KOPT-K1 (cell line): ENCODE data around the gene IL12RB1.

Source experiments
- H3K27ac ChIP-seq: fragments of 200-600 bp; sonication (generic); 2 replicates; pipeline ENCODE4 v1.5.1; 2016; ENCODE audit warnings: antibody characterized with exemption, mild to moderate bottlenecking, low read depth, low read length; ENCODE audit not compliant: poor library complexity, severe bottlenecking
- H3K36me3 ChIP-seq: fragments of 200-600 bp; sonication (generic); 2 replicates; pipeline ENCODE4 v1.5.1; 2017; ENCODE audit warnings: antibody characterized with exemption, mild to moderate bottlenecking, low read length, moderate library complexity; ENCODE audit not compliant: insufficient read depth
- H3K9me3 ChIP-seq: fragments of 200-600 bp; sonication (generic); 2 replicates; pipeline ENCODE4 v1.5.1; 2017; ENCODE audit warnings: antibody characterized with exemption, low read length, mild to moderate bottlenecking; ENCODE audit not compliant: insufficient read depth, poor library complexity, severe bottlenecking

Gene IL12RB1

DNA sequence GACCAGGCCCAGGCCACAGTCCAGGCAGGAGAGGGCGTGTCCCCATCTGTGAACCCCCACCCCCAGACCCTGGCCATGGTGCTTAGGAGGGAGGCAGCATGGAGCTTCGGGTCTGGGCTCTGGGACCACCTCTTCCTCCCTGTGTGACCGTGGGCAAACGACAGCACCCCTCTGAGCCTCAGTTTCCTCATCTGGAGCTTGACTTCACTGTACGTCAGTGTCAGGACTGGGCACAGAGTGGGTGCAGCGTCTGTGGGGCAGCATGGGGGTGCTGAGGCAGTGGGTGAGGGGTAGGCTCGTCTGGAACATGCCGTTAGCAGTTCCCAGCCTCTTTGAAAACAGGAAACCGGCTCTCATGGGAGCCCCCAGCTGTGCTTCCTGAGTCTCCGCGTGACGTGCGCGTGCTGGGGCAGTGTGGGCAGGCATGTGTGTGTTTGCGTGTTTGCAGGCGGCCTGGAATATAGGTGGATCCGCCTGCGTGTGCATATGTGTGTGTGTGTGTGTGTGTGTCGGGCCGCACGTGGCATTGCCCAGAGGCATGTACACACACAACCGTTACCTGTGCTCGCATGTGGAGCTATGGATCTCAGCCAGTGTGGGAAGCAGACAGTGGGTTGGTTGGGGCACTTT lies 63.0 kb downstream of the IL12RB1 start:
- Histone ChIP-seq H3K36me3 (no peaks in the 10 kb centered on the region), H3K27ac (peak overlapping the region; percentile 92), H3K9me3 (no peaks in the 10 kb centered on the region)

DNA sequence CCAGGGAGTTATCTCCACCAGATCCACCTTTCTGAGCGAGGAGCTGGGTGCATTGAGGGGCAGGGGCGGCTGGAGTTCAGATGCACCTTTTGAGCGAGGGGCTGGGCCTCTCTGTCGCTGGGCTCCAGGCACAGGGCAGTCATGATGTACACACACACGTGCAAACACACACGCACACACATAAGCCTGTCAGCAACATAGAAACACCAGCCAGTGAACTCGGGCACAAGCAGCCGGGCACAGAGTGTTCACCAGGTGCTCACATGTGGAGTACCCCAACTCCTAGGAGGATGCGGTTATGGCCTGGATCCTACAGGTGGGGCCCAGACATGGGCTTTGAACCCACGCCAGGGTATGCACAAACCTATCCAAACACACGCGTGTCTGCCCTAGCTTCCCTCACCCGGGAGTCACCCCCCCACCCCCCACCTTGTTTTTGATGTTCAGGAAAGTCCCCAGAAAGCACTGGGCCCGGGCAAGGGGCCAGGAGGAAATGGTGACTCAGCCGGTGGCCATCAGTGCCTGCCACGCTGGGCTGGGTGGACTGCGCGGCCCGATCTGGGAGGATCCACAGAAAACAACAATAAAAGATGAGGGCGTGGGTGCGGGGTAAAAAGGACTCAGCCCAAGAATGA lies 65.5 kb downstream of the IL12RB1 start:
- Histone ChIP-seq H3K9me3 (no peaks in the 10 kb centered on the region), H3K27ac (peak overlapping the region; percentile 92), H3K36me3 (no peaks in the 10 kb centered on the region)

- Histone ChIP-seq H3K27ac (no peak overlapping the region), H3K36me3 (no peaks in the 10 kb centered on the region), H3K9me3 (no peaks in the 10 kb centered on the region)
Measured at GRCh38 chr19:18020212-18021085, 66.3 kb downstream of the IL12RB1 start.

- H3K27ac ChIP-seq, result no peak overlapping the region
- H3K9me3 ChIP-seq, result no peaks in the 10 kb centered on the region
- H3K36me3 ChIP-seq, result peaks cover 17% of the 10 kb centered on the region
Measured at GRCh38 chr19:18017275-18018083, 69.3 kb downstream of the IL12RB1 start.

DNA sequence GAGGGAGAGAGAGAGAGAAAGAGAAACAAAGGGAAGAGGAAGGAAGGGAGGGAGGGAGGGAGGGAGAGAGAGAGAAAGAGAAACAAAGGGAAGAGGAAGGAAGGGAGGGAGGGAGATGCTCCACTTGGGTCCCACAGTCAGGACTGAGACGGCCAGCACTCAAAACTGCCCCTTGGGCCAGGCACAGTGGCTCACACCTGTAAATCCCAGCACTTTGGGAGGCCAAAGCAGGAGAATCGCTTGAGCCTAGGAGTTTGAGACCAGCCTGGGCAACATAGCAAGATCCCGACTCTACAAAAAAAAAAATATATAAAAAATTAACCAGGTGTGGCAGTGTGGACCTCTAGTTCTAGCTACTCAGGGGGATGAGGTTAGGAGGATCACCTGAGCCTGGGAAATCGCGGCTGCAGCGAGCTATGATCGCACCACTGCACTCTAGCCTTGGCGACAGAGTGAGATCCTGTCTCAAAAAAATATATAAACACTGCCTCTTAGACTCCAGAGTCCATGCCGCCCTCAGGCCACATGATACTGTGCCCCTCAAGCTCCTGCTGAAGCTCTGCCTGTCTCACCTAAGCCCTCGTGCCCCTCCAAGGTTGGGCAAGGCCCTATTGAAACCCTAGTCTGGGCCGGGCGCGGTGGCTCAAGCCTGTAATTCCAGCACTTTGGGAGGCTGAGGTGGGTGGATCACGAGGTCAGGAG lies 70.4 kb downstream of the IL12RB1 start:
- Histone ChIP-seq H3K9me3 (no peaks in the 10 kb centered on the region), H3K36me3 (peaks cover 21% of the 10 kb centered on the region), H3K27ac (no peak overlapping the region)

DNA sequence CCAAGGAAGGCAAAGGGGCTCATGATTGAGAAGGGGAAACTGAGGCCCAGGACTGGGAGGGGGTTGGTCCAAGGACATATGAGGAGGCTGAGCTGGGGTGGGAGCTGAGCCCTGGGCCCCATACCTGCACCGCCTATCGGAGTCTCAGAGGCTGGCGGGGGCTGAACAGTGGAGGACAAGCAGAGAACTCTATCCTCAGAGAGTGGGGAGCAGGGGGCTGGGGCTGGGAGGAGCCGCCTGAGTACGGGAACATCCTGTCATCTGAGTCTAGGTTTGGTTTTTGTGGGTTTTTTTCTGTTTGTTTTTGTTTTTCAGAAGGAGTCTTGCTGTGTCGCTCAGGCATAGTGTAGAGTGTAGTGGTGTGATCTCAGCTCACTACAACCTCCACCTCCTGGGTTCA lies 72.5 kb downstream of the IL12RB1 start:
- Histone ChIP-seq H3K36me3 (peaks cover 42% of the 10 kb centered on the region), H3K9me3 (no peaks in the 10 kb centered on the region), H3K27ac (peak overlapping the region; percentile 4)

DNA sequence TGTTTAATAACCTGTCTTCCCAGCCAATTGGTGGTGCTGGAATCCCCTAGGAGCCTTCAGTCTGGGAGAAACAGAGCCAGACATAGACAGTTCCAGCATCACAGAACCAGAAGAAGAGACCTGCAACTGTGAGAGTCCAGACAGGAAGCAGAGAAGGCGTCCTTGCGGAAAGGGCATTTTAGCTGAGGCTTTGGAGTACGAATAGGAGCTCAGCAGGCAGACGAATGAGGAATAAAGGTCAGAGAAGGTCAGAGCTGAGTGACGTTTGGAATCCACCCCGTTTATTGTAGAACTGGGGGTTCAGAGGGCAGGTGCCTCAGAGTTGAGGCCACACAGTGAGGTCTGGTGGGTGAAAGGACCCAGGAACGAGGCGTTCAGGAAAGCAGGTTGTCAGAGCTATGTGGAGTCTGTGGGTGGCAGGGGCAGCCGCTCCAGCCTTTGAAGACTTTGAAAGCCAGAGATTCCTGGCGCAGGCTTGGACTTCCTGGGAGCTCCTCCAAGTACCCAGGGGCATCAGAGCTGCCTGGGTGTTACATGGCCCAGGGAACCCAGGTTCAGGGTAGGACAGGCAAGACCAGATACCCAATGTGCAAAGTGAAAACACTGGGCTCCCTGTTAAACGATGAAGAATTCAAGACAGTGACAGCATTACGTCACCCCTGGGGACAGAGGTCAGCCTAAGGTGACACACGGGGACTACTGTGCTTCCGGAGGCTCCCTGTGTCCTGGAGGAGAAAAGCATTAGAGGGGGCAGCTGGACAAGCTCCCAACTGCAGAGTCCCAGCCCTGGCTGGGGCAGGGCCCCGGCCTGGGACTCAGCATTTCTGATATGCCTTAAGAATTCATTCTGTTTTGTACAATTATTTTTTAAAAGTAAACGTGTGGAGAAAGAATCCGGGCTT lies 73.3 kb downstream of the IL12RB1 start:
- no peaks in the 10 kb centered on the region for H3K9me3 ChIP-seq
- peak overlapping the region; percentile 4 for H3K27ac ChIP-seq
- H3K36me3 ChIP-seq, result peaks cover 50% of the 10 kb centered on the region

DNA sequence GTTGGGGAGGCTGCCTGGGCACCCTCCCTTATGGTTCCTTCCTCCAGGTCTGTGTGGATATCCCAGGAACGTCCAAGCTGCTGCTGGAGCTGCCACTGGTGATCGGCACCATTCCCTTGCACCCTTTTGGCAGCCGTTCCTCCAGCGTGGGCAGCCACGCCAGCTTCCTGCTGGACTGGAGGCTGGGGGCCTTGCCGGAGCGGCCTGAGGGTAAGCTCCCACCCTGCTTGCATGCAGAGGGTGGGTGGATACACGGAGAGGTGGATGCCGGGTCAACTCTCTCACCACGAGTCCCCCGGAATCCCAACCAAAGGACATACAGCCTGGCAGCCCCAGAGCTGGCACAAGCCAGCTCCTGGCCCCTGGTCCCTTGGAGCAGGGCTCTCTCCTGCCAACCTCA lies 76.6 kb downstream of the IL12RB1 start:
- peaks cover 50% of the 10 kb centered on the region for H3K36me3 ChIP-seq
- no peaks in the 10 kb centered on the region for H3K9me3 ChIP-seq
- no peak overlapping the region for H3K27ac ChIP-seq

DNA sequence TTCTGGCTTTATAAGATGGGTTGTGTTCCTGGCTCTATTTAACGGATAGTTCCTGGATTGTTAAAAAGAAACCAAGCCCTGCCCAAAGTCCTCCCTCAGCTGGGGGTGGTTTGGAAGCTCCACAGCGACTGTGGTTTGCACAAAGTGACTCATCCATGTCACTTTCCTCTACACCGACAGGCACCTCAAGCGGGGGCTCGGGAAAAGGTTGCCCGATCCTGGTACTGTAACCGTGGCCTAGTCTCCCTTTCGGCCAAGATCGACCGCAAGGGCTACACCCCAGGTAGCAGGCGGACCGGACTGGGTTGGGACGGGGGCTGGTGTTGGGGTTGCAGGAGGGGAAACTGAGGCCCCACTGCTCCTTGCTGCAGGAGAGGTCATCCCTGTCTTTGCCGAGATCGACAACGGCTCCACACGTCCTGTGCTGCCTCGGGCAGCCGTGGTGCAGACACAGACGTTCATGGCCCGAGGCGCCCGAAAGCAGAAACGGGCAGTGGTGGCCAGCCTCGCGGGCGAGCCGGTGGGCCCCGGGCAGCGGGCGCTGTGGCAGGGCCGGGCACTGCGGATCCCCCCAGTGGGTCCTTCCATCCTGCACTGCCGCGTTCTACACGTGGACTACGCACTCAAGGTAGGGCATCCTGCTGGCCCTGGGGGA lies 77.2 kb downstream of the IL12RB1 start:
- no peak overlapping the region for H3K27ac ChIP-seq
- H3K36me3 ChIP-seq, result peaks cover 50% of the 10 kb centered on the region
- H3K9me3 ChIP-seq, result no peaks in the 10 kb centered on the region
